HEK293T (cell line): ENCODE results near the gene ARHGAP5.

Experiments
- CTBP1 ChIP-seq: fragments of 450-650 bp; IDR thresholded peaks from 2 replicates; pipeline ENCODE4 v1.6.1; 2016; ENCODE audit warnings: borderline replicate concordance
- FOXA1 ChIP-seq: fragments of 450-650 bp; IDR thresholded peaks from 2 replicates; pipeline ENCODE4 v1.6.1; 2016; ENCODE audit warnings: mild to moderate bottlenecking
- FOXK2 ChIP-seq: fragments of 450-650 bp; IDR thresholded peaks from 2 replicates; pipeline ENCODE4 v1.6.1; 2016; ENCODE audit warnings: mild to moderate bottlenecking
- FOXM1 ChIP-seq: fragments of 450-650 bp; IDR thresholded peaks from 2 replicates; pipeline ENCODE4 v1.6.1; 2017; ENCODE audit warnings: mild to moderate bottlenecking, borderline replicate concordance
- L3MBTL2 ChIP-seq: fragments of 450-650 bp; conservative IDR thresholded peaks from 2 replicates; pipeline ENCODE4 v1.6.1; 2016; ENCODE audit warnings: mild to moderate bottlenecking
- SP1 ChIP-seq: fragments of 450-650 bp; IDR thresholded peaks from 2 replicates; pipeline ENCODE4 v1.6.1; 2017
- SUZ12 ChIP-seq: fragments of 450-650 bp; IDR thresholded peaks from 2 replicates; pipeline ENCODE4 v1.6.1; 2016; ENCODE audit warnings: mild to moderate bottlenecking
- TARDBP ChIP-seq: fragments of 450-650 bp; IDR thresholded peaks from 2 replicates; pipeline ENCODE4 v1.6.1; 2016

GRCh38 chr14:32129124-32129523 is 52.0 kb downstream of the ARHGAP5 start:
- TF ChIP-seq FOXK2 (no peak), TARDBP (no peak), SUZ12 (no peak), SP1 (no peak), CTBP1 (no peak), FOXA1 (no peak), FOXM1 (no peak), L3MBTL2 (no peak)
